Measurements from ENCODE around the gene C9orf50.

DNA sequence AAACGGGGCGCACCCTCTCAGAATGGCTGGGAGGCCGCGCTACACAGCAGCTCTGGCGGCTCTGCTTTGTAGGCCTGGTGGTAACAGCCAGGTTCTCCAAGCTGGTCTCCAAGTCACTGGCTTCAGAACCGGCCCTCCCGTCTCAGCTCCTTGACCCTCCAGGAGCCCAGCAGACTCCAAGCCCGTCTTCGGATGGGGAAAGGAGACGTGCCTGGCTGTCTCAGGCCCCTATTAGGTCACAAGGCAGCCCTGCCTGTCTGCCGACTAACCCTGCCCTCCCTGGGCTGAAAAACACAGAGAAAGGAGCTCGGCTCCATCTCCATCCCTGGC, 18.8 kb upstream of the C9orf50 start:
- TF ChIP-seq POLR2AphosphoS5 (IDR thresholded peaks at IDR 0.05; ENCODE audit: low read depth, low read length) (no peak), POLR2A (IDR thresholded peaks at IDR 0.05; ENCODE audit: low read depth, low read length) (no peak), TAF1 (IDR thresholded peaks at IDR 0.05; ENCODE audit: borderline replicate concordance, low read depth, low read length) (no peak)
